Uterus (tissue), 4 donors: ENCODE measurements around the gene THAP5. TPM values are rescaled to one million over a fixed set of nuclear protein-coding genes. Genes with fewer than 3 reads are reported as not detected.

Source experiments
- DNase-seq, 2 donors: peaks; one replicate each; pipeline ENCODE4 v3.0.0-alpha.2; 2019 to 2020
- H3K27ac ChIP-seq, 2 donors: fragments of 200-600 bp; sonication (generic); 1 replicate in 1 of 2; 2 replicates in 1 of 2; pipeline ENCODE4 v1.5.1; 2016 to 2018
- H3K27me3 ChIP-seq, 2 donors: fragments of 200-600 bp; sonication (generic); one replicate each; pipeline ENCODE4 v1.5.1; 2018 to 2019; ENCODE audit warnings: control low read depth in 1 of 2
- H3K36me3 ChIP-seq, 2 donors: fragments of 200-600 bp; sonication (generic); one replicate each; pipeline ENCODE4 v1.5.1; 2019; ENCODE audit warnings: control low read depth in 1 of 2
- H3K4me1 ChIP-seq, 2 donors: fragments of 200-600 bp; sonication (generic); one replicate each; pipeline ENCODE4 v1.5.1; 2018 to 2019; ENCODE audit warnings: control low read depth in 1 of 2
- H3K4me3 ChIP-seq, 2 donors: fragments of 200-600 bp; sonication (generic); 1 replicate in 1 of 2; 2 replicates in 1 of 2; pipeline ENCODE4 v1.5.1; 2018 to 2019; ENCODE audit warnings: mild to moderate bottlenecking in 1 of 2
- H3K9me3 ChIP-seq, 2 donors: fragments of 200-600 bp; sonication (generic); one replicate each; pipeline ENCODE4 v1.5.1; 2019; ENCODE audit warnings: control low read depth in 1 of 2
- POLR2A ChIP-seq, 2 donors: fragments of 450-650 bp; IDR thresholded peaks; one replicate each; pipeline ENCODE4 v1.6.1; 2016; ENCODE audit warnings: antibody characterized with exemption in 2 of 2, mild to moderate bottlenecking in 1 of 2, moderate library complexity in 1 of 2
- intact Hi-C: fragments of 100-400 bp; cut with DNase I; formaldehyde crosslinking; loops from one replicate; pipeline ENCODE4 v1.15.1; 2023; ENCODE audit warnings: low total_unique reads
- total RNA-seq, 4 donors: library from RNA; depleted of rRNA in 3 of 4; stranded (reverse); fragments of >200 nt in 3 of 4; gene quantifications; one replicate each; pipeline versions ENCODE4 v1.1.0 to v1.2.4, GENCODE V29; 2014 to 2023
- TF ChIP-seq, protein P1 (sequence below), 4 experiments: fragments of 200-600 bp in 2 of 4; fragments of 450-650 bp in 2 of 4; sonication (generic) in 2 of 4; IDR thresholded peaks; one replicate each; pipeline ENCODE4 v1.5.1; 2016 to 2019; ENCODE audit warnings: antibody characterized with exemption in 4 of 4, mild to moderate bottlenecking in 2 of 4, moderate library complexity in 1 of 4
- donor health status: DM: yes; HTN: yes; CAD: no.

THAP5 gene
- total RNA-seq, 4 donors from 2014 or later = 21.0 to 55.6 (median 45.6) TPM

DNA sequence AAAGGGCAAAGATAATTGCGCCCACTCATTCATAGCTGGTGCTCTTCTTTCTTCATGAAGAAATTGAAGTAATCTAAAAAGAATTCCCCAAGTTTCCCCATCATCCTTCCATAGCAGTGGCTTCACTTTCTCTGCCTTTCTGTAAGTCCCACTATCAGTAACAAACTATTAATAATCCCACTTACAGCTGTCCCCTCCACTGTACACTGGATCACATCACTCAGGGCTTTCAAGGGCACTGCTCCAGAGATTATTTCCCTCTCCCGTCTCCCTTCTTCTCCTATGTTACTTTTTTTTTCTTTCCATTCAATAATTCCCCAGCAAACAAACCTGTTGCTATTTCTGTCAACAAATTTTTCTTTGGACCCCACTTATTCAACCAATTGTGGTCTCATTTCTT is 16.3 kb upstream of the THAP5 start:
- no peak for DNase-seq
- no peaks in the 10 kb centered on the region for H3K27me3 ChIP-seq
- TF ChIP-seq POLR2A (IDR thresholded peaks at IDR 0.05) = no peak
- TF ChIP-seq, protein P1, sequence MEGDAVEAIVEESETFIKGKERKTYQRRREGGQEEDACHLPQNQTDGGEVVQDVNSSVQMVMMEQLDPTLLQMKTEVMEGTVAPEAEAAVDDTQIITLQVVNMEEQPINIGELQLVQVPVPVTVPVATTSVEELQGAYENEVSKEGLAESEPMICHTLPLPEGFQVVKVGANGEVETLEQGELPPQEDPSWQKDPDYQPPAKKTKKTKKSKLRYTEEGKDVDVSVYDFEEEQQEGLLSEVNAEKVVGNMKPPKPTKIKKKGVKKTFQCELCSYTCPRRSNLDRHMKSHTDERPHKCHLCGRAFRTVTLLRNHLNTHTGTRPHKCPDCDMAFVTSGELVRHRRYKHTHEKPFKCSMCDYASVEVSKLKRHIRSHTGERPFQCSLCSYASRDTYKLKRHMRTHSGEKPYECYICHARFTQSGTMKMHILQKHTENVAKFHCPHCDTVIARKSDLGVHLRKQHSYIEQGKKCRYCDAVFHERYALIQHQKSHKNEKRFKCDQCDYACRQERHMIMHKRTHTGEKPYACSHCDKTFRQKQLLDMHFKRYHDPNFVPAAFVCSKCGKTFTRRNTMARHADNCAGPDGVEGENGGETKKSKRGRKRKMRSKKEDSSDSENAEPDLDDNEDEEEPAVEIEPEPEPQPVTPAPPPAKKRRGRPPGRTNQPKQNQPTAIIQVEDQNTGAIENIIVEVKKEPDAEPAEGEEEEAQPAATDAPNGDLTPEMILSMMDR (IDR thresholded peaks at IDR 0.05) = no peak
- H3K27ac ChIP-seq = no peak overlapping the region
- H3K9me3 ChIP-seq = no peaks in the 10 kb centered on the region
- intact Hi-C loops = no loop called here
- no peaks in the 10 kb centered on the region for H3K36me3 ChIP-seq
- H3K4me3 ChIP-seq = no peak overlapping the region
- no peaks in the 10 kb centered on the region for H3K4me1 ChIP-seq

DNA sequence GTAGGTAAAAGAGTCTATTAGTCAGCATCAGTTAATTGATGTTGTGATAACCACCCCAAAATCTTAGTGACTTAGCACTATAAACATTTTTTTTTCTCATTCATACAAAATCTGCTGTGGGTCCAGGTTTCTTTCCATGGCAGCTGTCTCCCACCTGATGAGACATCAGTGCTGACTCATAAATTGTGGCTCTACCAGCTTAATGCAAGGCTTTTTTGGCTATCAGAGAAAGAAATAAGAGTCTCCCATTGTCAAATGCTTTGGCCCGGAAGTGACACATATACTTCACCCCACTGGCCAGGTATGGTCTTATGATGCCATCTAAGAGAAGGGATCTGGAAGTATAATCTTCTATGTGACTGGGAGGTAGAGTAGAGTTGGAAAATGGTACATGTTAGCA is 14.7 kb upstream of the THAP5 start:
- Histone ChIP-seq H3K4me1 (no peaks in the 10 kb centered on the region), H3K27ac (no peak overlapping the region), H3K36me3 (no peaks in the 10 kb centered on the region), H3K4me3 (no peak overlapping the region), H3K9me3 (no peaks in the 10 kb centered on the region), H3K27me3 (no peaks in the 10 kb centered on the region)
- intact Hi-C loops = no loop called here
- TF ChIP-seq, protein P1 (IDR thresholded peaks at IDR 0.05) = no peak
- TF ChIP-seq POLR2A (IDR thresholded peaks at IDR 0.05) = no peak
- no peak for DNase-seq

DNA sequence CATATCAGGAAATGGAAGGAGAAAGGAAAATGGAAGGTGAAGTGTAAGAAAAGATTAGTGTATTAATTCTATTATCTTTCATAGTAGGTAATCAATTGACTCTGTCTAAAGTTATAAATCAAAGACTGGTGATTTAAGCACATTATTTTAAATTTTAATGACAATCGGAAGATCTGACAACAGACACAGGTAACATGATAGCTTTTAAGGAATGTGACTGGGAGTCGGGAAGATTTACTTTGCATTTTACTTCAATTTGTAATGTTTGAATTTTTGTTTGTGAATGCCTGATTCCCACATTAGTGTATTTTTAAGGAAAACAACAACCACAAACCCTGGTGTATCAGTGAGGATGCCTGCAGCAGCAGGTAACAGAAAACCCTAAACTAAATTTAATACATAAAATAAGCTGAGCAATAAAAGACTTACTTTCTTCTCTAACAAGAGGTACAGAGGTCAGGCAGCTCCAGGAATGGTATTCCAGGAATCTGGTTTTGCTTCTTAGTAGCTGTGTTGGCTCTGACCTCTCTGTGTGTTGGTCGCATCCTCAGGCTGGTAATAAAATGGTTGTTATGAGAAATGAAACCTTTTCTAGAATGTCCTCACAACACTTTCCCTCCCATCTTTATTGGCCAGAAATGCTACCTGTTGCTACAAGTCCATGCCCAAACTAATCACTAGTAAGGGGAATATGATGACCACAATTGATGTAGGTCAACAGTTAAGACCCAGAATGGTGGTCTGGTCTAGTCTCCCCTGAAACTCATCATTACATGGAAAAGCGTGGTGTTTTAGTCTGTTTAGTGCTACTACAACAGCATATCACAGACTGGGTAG is 12.4 kb upstream of the THAP5 start:
- no peaks in the 10 kb centered on the region for H3K9me3 ChIP-seq
- no peak overlapping the region for H3K27ac ChIP-seq
- no peaks in the 10 kb centered on the region for H3K4me1 ChIP-seq
- no peak for DNase-seq
- H3K4me3 ChIP-seq = no peak overlapping the region
- H3K36me3 ChIP-seq = no peaks in the 10 kb centered on the region
- H3K27me3 ChIP-seq = no peaks in the 10 kb centered on the region
- TF ChIP-seq, protein P1 (IDR thresholded peaks at IDR 0.05) = no peak
- TF ChIP-seq POLR2A (IDR thresholded peaks at IDR 0.05) = no peak
- intact Hi-C loops = no loop called here

DNA sequence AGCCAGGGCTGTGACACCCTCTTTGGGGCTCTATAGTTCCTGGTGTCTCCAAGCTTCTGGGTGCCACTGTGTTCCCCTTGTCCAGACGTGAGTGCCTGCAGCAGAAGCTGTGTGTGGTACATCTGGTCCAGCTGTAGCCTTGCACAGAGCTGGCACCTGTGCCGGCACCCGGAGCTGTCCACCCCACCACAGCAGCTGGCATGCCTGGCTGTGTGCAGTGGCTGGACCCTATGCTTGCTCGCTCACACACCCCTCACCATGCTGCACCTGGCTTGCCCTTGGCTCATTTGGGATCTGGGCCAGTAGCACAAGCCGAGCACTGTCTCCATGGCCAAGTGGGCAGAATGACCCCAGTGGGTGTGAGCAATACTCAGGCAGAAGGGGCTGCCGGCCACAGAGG is 10.8 kb upstream of the THAP5 start:
- no peaks in the 10 kb centered on the region for H3K36me3 ChIP-seq
- no peaks in the 10 kb centered on the region for H3K9me3 ChIP-seq
- intact Hi-C loops = no loop called here

DNA sequence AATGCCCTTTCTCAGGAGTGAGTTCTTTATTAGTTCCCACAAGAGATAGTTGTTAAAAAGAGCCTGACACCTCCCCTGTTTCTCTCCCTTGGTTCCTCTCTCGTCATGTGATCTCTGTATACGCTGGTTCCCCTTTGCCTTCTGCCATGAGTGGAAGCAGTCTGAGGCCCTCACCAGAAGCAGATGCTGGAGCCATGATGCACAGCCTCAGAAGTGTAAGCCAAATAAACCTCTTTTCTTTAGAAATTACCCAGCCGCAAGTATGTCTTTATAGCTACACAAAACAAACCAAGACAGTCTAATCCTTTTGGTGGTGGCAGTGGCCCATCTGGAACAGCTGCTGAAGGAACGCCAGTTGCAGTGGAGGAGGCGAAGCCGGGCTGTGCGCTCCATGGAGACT is 9.4 kb upstream of the THAP5 start:
- Histone ChIP-seq H3K27me3 (no peaks in the 10 kb centered on the region), H3K4me1 (no peaks in the 10 kb centered on the region)
- intact Hi-C loops = no loop called here

More for the DNA sequence above, 10.8 kb upstream of the THAP5 start:
- no peak for DNase-seq
- H3K27me3 ChIP-seq = no peaks in the 10 kb centered on the region
- H3K4me3 ChIP-seq = no peak overlapping the region
- H3K4me1 ChIP-seq = no peaks in the 10 kb centered on the region
- TF ChIP-seq, protein P1 (IDR thresholded peaks at IDR 0.05) = no peak
- TF ChIP-seq POLR2A (IDR thresholded peaks at IDR 0.05) = no peak
- H3K27ac ChIP-seq = no peak overlapping the region

More for the DNA sequence above, 9.4 kb upstream of the THAP5 start:
- H3K27ac ChIP-seq = no peak overlapping the region
- H3K4me3 ChIP-seq = no peak overlapping the region
- TF ChIP-seq POLR2A (IDR thresholded peaks at IDR 0.05) = no peak
- TF ChIP-seq, protein P1 (IDR thresholded peaks at IDR 0.05) = no peak
- no peak for DNase-seq
- H3K36me3 ChIP-seq = peaks cover 0 to 2% of the 10 kb centered on the region in 2 donors
- no peaks in the 10 kb centered on the region for H3K9me3 ChIP-seq
